ENCODE measurements around the gene MCM3AP. TPM values are rescaled to one million over a fixed set of nuclear protein-coding genes. Genes with fewer than 3 reads are reported as not detected.

MCM3AP gene
- total RNA-seq, 4 donors from 2014 or later, result 55.3 to 170 (median 95.2) TPM

- TF ChIP-seq, protein P1, sequence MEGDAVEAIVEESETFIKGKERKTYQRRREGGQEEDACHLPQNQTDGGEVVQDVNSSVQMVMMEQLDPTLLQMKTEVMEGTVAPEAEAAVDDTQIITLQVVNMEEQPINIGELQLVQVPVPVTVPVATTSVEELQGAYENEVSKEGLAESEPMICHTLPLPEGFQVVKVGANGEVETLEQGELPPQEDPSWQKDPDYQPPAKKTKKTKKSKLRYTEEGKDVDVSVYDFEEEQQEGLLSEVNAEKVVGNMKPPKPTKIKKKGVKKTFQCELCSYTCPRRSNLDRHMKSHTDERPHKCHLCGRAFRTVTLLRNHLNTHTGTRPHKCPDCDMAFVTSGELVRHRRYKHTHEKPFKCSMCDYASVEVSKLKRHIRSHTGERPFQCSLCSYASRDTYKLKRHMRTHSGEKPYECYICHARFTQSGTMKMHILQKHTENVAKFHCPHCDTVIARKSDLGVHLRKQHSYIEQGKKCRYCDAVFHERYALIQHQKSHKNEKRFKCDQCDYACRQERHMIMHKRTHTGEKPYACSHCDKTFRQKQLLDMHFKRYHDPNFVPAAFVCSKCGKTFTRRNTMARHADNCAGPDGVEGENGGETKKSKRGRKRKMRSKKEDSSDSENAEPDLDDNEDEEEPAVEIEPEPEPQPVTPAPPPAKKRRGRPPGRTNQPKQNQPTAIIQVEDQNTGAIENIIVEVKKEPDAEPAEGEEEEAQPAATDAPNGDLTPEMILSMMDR (IDR thresholded peaks at IDR 0.05; ENCODE audit: low read depth), result no peak
Measured at GRCh38 chr21:46212721-46213484, 72.5 kb downstream of the MCM3AP start.

DNA sequence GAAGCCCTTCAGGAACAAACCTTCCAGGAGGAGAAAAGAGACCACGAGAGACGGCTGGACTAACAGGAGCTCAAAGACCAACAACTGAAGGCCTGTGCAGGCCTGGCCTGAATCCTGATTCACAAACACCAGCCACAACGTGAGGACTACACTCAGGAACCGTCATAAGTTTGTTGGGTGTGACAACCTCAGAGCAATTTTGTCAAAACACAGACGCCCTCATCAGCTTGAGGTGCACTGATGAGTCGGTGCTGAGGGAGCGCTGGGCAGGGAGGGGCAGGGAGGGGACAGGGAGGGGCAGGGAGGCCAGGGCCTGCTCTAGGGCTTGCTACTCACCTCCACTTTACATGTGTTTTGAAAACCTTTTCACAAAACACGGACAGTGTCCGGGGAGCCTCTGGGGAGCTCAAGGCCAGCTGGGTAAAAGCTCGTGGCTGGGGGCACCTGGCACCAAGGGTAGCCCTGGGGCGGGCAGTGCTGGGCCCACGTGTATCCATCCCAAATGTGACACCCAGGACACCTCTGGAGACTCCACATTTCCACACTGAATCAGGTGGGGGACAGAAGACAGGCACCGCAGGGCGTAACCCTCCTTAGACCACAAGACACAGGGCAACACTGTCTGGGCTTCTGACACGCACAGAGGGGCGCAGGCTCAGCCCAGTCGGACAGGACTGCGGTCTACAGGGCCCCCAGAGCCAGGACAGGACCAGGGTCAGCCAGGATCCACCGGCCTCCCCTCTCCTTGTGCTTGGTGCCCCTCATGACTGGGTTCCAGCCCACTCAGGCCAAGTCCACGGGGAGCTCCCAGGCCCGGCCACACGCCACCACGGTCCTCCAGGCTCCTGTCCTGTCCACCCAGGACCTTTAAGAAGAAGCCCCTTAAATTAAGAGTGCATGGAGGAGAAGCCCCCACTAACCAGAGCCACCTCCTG is 73.4 kb downstream of the MCM3AP start:
- TF ChIP-seq, protein P1 (IDR thresholded peaks at IDR 0.05; ENCODE audit: low read depth), result no peak

GRCh38 chr21:46211376-46211775 is 74.0 kb downstream of the MCM3AP start:
- TF ChIP-seq, protein P1 (IDR thresholded peaks at IDR 0.05; ENCODE audit: low read depth), result no peak

DNA sequence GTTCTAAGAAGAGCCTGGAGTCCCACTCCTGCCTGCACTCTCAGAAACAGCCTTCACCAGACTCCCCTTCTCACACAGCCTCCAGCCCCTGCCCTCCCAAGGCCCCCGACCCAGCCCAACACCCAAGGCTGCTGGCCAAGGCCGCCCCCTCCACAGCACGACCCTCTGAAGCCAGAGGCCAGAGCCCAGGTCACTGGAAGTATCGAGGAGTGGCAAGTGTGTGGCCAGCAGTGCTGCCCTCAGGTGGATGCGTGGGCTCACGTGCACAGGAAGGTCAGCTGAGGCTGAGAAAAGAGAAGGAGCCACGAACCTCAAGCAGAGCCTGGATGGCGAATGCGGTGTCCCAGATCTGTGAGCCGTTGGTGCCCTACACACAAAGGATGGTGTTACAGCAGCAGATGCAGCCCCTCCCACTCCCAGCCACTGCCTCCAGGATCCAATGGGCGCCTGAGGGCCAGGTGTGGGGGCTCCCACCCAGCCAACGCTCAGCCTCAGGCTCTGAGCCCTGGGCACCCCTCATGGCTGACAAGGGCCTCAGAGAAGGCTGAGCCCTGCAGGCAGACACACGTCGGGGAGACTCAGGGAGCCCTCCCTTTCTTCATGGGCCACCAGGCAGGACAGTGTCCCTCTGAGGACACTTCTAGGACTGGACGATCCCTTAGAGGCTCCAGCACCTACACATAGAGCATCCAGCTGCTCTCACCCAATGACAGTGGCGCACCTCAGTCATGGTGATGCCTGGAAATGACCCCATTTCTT is 74.9 kb downstream of the MCM3AP start:
- TF ChIP-seq, protein P1 (IDR thresholded peaks at IDR 0.05; ENCODE audit: low read depth), result no peak

- TF ChIP-seq, protein P1 (IDR thresholded peaks at IDR 0.05; ENCODE audit: low read depth), result no peak
Measured at GRCh38 chr21:46208761-46209721, 76.4 kb downstream of the MCM3AP start.

GRCh38 chr21:46207920-46208591 is 77.4 kb downstream of the MCM3AP start:
- TF ChIP-seq, protein P1 (IDR thresholded peaks at IDR 0.05; ENCODE audit: low read depth), result no peak
